Measurements from ENCODE around the gene MPV17.

DNA sequence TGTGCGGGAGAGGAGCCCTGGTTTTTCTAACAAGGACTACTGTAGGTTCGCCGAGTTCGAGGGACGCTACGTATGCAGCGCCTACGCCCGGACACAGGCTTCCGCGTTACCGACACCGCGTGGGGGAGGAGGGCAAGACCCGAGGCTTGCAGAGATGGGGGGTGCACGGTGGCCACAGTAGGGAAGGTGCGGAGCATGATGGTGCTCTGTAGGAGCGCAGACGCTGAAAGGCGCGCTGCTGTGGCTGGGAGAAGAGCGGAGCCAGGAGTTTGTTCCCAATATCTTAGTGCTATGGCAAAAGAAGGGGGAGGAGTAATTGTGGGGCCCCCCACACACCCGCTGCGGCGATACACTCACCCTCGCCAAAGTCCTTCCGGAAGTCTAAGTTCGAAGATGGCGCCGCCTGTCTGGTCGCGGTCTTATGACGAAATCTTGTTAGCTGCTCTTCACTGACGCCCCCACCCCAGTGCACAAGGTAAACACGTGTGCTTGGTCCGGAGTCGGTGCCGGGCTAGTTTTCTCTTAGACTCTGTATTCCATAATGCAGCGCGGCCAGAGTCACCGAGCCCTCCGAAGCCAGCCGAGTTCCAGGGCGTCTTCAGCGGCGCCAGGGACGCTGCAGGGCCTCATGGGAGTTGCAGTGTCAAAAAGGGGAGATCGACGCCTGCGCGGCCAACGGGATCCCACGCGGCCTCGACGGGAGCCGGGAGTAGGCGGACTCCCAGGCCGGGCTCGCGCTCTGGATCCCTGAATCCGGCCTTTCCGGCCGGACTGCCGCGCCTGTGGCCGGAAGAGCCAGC, 33.7 kb upstream of the MPV17 start, which contains the start of gene GTF3C2:
- TF ChIP-seq CTCF (IDR thresholded peaks at IDR 0.05) (peak in 3 of 7 experiments; percentile 27 to 36 (median 29)), POLR2A (IDR thresholded peaks at IDR 0.05) (no peak)

All from body of pancreas (tissue), 4 donors.